K562 (cell line): Measurements from ENCODE around the gene KLRC3.

Source experiments
- CSDE1 ChIP-seq, 2 experiments: fragments of 450-650 bp; IDR thresholded peaks; 2 replicates each; pipeline ENCODE4 v1.6.1; 2016; ENCODE audit warnings: mild to moderate bottlenecking in 1 of 2
- CTBP1 ChIP-seq: fragments of 450-650 bp; IDR thresholded peaks from 2 replicates; pipeline ENCODE4 v1.6.1; 2016; ENCODE audit warnings: borderline replicate concordance
- MTA3 ChIP-seq: fragments of 450-650 bp; formaldehyde crosslinking; IDR thresholded peaks from 2 replicates; pipeline ENCODE4 v1.6.1; 2017; ENCODE audit warnings: mild to moderate bottlenecking, borderline replicate concordance
- REST ChIP-seq, 2 experiments: fragments of 450-650 bp; formaldehyde crosslinking in 1 of 2; IDR thresholded peaks; 2 replicates each; pipeline versions ENCODE4 v1.4.0 to v1.6.1; 2014 to 2020; ENCODE audit warnings: mild to moderate bottlenecking in 2 of 2, borderline replicate concordance in 1 of 2, low read depth in 1 of 2
- SREBF2 ChIP-seq: sonication (generic); formaldehyde crosslinking; IDR thresholded peaks from 2 replicates; pipeline ENCODE4 v1.4.0; 2020; ENCODE audit warnings: mild to moderate bottlenecking, missing genetic modification reagents
- USF2 ChIP-seq: sonication (generic); formaldehyde crosslinking; IDR thresholded peaks from 2 replicates; pipeline ENCODE4 v1.5.0; 2020; ENCODE audit warnings: missing genetic modification reagents
- ZFP1 ChIP-seq: fragments of 450-650 bp; formaldehyde crosslinking; IDR thresholded peaks from 2 replicates; pipeline ENCODE4 v1.4.0; 2020; ENCODE audit warnings: mild to moderate bottlenecking, mixed read lengths
- ZNF274 ChIP-seq: IDR thresholded peaks from 2 replicates; pipeline ENCODE4 v1.6.1; 2011; ENCODE audit warnings: low read depth, mild to moderate bottlenecking, low read length, moderate library complexity, borderline replicate concordance
- ZNF668 ChIP-seq: fragments of 250-450 bp; sonication (Bioruptor Pico); IDR thresholded peaks from 2 replicates; pipeline ENCODE4 v1.8.0; 2022; ENCODE audit warnings: mild to moderate bottlenecking, inconsistent platforms
- ZZZ3 ChIP-seq: fragments of 450-650 bp; IDR thresholded peaks from 2 replicates; pipeline ENCODE4 v1.6.1; 2016; ENCODE audit warnings: antibody characterized with exemption, mild to moderate bottlenecking, moderate library complexity
- TF ChIP-seq, protein P1 (sequence below), 3 experiments: IDR thresholded peaks in 2 of 3; conservative IDR thresholded peaks in 1 of 3; 2 replicates each; pipeline ENCODE4 v1.5.1; 2011 to 2012; ENCODE audit warnings: low read length in 3 of 3, mild to moderate bottlenecking in 3 of 3, control low read depth in 2 of 3, improper control_type of control experiment in 1 of 3, inconsistent platforms in 1 of 3, low read depth in 1 of 3, mixed read lengths in 1 of 3, moderate library complexity in 1 of 3; ENCODE audit not compliant: insufficient read depth in 2 of 3
- TF ChIP-seq, protein P2 (sequence below), 2 experiments: fragments of 450-650 bp; IDR thresholded peaks; 2 replicates each; pipeline ENCODE4 v1.6.1; 2016

GRCh38 chr12:10363914-10364814 is 56.2 kb downstream of the KLRC3 start:
- TF ChIP-seq ZFP1 (CRISPR knock-in tag) (no peak), SREBF2 (no peak), ZNF274 (no peak), REST (IDR thresholded peaks at IDR 0.05; ENCODE audit: borderline replicate concordance) (no peak), REST (CRISPR knock-in tag; IDR thresholded peaks at IDR 0.05; ENCODE audit: low read depth) (no peak), MTA3 (no peak), ZZZ3 (no peak), USF2 (no peak), CTBP1 (no peak), ZNF668 (CRISPR knock-in tag) (no peak), CSDE1 (IDR thresholded peaks at IDR 0.05) (no peak)
- TF ChIP-seq, protein P1, sequence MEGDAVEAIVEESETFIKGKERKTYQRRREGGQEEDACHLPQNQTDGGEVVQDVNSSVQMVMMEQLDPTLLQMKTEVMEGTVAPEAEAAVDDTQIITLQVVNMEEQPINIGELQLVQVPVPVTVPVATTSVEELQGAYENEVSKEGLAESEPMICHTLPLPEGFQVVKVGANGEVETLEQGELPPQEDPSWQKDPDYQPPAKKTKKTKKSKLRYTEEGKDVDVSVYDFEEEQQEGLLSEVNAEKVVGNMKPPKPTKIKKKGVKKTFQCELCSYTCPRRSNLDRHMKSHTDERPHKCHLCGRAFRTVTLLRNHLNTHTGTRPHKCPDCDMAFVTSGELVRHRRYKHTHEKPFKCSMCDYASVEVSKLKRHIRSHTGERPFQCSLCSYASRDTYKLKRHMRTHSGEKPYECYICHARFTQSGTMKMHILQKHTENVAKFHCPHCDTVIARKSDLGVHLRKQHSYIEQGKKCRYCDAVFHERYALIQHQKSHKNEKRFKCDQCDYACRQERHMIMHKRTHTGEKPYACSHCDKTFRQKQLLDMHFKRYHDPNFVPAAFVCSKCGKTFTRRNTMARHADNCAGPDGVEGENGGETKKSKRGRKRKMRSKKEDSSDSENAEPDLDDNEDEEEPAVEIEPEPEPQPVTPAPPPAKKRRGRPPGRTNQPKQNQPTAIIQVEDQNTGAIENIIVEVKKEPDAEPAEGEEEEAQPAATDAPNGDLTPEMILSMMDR (IDR thresholded peaks at IDR 0.05 in 2 of 3, conservative IDR thresholded peaks at IDR 0.05 in 1 of 3; ENCODE audit: insufficient read depth in 2 of 3, low read depth in 1 of 3, low read length in 3 of 3) = no peak
- TF ChIP-seq, protein P2, sequence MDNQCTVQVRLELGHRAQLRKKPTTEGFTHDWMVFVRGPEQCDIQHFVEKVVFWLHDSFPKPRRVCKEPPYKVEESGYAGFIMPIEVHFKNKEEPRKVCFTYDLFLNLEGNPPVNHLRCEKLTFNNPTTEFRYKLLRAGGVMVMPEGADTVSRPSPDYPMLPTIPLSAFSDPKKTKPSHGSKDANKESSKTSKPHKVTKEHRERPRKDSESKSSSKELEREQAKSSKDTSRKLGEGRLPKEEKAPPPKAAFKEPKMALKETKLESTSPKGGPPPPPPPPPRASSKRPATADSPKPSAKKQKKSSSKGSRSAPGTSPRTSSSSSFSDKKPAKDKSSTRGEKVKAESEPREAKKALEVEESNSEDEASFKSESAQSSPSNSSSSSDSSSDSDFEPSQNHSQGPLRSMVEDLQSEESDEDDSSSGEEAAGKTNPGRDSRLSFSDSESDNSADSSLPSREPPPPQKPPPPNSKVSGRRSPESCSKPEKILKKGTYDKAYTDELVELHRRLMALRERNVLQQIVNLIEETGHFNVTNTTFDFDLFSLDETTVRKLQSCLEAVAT (IDR thresholded peaks at IDR 0.05) = no peak
